AG10803 (cell line): Measurements from ENCODE around the gene EMC7.

ENCODE experiments used
- DNase-seq: peaks from one replicate; pipeline ENCODE4 v3.0.0; 2010; ENCODE audit warnings: low read depth
- H3K4me3 ChIP-seq: 2 replicates; pipeline ENCODE4 v1.5.1; 2011; ENCODE audit warnings: mild to moderate bottlenecking, low read length, control low read depth
- CTCF ChIP-seq: conservative IDR thresholded peaks from 2 replicates; pipeline ENCODE4 v1.5.1; 2011; ENCODE audit warnings: mild to moderate bottlenecking, low read length, control low read depth, inconsistent platforms

Gene EMC7

DNA sequence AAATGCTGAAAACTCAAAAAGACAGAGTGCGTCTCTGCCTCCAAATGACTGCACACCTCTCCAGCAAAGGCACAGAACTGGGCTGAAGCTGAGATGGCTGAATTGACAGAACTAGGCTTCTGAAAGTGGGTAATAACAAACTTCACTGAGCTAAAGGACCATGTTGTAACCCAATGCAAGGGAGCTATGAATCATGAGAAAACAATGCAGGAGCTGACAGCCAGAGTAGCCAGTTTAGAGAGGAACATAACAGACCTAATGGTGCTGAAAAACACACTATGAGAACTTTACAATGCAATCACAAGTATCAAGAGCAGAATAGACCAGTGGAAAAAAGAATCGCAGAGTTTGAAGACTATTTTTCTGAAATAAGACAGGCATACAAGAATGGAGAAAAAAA, 52.5 kb downstream of the EMC7 start:
- no peak for TF ChIP-seq CTCF
- no peak overlapping the region for H3K4me3 ChIP-seq
- DNase-seq = peak; percentile 86

GRCh38 chr15:34047893-34048775, 53.5 kb downstream of the EMC7 start:
- no peak for TF ChIP-seq CTCF
- no peak for DNase-seq
- no peak overlapping the region for H3K4me3 ChIP-seq

DNA sequence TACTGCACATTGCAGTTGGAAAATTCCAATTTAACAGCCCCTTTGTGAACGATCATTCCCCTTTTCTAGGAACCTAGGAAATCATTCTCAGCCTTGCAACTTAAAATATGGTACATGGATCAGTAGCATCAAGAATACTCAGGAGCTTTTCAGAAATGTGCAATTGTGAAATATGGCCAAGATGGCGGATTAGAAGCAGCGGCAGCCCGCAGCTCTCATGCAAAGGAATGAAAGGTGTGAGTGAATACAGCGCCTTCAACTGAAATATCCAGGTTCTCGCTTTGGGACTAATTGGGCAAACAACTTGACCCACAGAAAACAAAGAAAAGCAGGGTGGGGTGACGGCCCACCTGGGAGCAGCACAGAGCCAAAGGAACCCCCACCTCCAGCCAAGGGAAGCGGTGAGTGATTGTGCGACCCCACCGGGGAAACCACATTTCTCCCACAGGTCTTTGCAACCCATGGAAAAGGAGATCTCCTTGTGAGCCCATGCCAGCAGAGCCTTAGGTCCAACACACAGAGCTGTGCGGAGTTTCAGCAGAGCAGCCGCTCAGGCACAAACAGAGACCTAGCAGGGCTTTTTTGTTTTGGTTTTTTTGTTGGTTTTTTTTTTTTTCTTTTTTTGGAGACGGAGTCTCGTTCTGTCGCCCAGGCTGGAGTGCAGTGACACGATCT, 55.1 kb downstream of the EMC7 start:
- TF ChIP-seq CTCF = no peak
- H3K4me3 ChIP-seq = no peak overlapping the region
- DNase-seq = no peak

DNA sequence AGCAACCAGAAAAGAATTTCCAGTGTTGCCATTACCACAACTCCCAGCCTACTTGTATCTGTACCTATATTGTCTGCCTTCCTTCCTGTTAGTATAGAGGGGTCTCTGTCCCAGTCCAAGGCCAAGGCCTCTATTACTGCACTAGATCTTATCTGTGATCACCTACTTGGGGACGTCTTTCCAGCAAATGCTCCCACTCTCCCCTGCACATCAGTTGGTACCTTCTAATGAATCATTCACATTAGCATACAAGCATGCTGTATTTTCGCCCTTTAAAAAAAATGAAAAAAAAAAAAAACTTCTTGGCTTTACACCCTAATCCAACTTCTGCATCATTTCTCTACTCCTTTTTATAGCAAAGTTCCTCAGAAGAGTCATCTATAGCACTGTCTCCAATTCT, 57.8 kb downstream of the EMC7 start:
- DNase-seq = no peak
- no peak overlapping the region for H3K4me3 ChIP-seq
- no peak for TF ChIP-seq CTCF

DNA sequence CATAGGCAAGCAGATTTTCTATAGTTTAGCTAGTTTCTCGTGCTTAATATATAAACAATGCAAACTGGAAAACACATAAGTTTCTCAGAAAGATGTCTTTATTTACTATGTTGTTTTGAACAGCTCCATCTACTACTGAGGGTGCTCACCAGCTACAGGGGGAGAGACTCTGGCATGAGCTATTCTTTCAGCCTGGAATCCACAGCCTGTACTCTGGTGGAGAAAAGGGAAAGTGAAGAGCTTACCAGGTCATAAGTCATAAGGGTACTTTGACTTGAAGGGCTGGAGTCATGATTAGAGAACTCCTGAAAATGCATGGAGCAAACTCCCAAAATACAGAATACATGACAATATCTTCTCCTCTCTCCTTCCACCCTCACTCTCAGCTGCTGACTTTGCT, 58.3 kb downstream of the EMC7 start:
- no peak overlapping the region for H3K4me3 ChIP-seq
- no peak for DNase-seq
- no peak for TF ChIP-seq CTCF

DNA sequence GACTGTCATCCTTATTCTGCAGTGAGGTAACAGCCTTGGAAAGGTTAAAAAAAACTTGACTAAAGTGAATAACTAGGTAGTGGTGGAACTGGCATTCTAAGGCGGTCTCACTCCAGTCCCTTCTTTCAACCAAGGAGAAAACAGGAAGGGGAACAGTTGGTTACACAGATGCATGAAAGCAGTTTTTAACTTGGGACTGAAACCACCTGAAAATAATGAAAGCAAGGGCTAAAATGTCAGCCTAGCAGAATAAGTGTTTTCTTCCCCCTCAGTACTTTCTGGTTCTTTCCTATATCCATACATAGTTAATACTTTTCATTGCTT, 61.9 kb downstream of the EMC7 start:
- no peak for TF ChIP-seq CTCF
- H3K4me3 ChIP-seq = peak overlapping the region; percentile 95
- no peak for DNase-seq
